Stimulated activated CD4-positive, alpha-beta T cell treated with anti-CD3 and anti-CD28 coated beads, Interleukin-1b, Interleukin-23, amount 100 ng/mL, for 48 hours (primary cell): Measurements from ENCODE around the gene IGSF10.

Experiments used
- DNase-seq: peaks from one replicate; pipeline ENCODE4 v3.0.0-alpha.2; 2020

The IGSF10 gene

GRCh38 chr3:151462991-151463390 is 2.1 kb upstream of the IGSF10 start:
- no peak for DNase-seq

DNA sequence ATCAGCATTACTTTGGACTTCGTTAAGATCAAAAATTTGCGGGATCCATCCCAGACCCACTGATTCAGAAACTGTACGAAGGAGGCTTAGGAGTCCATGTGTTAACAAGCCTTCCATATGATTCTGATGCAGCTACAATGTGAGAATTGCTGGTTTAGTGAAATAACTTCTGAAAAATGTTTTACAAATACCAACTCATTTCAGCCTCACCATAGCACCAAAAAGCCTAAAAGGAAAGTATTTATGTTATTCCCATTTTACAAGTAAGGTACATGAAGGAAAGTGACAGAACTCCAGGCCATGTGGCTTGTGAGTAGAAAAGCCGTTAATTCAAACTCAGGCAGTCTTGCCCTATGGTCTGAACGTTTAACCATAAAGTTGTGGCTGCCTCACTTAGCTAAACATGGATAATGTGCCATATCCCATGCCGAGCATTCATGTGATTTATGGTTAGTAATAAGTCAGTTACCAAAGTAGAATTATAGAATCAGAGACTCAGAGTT is 1.5 kb upstream of the IGSF10 start:
- DNase-seq, result no peak

- DNase-seq, result no peak
Measured at GRCh38 chr3:151460228-151460627, 633 bp downstream of the IGSF10 start.

GRCh38 chr3:151459358-151459757 is 1.5 kb downstream of the IGSF10 start:
- DNase-seq, result no peak

GRCh38 chr3:151456065-151456464 is 4.8 kb downstream of the IGSF10 start:
- no peak for DNase-seq

- DNase-seq, result no peak
Measured at GRCh38 chr3:151452841-151453240, 8.0 kb downstream of the IGSF10 start.

- DNase-seq, result no peak
Measured at GRCh38 chr3:151452368-151452767, 8.5 kb downstream of the IGSF10 start.

DNA sequence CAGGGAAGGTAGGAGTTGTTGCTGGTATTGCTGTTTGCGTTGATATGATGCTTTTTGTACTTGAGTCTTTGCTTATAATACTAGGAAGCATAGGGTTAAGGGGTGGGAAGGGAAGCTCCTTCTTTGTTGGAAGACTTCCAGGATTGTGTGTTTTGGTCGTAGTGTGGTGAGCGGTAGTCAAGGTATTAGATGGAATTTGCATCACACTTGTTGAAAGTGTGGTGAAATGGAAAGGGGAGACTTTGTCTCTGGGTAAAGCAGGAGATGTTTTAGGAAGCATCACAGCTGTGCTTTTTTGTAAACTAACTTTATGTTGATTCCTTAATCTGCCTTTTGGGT is 14.9 kb downstream of the IGSF10 start:
- DNase-seq, result no peak

DNA sequence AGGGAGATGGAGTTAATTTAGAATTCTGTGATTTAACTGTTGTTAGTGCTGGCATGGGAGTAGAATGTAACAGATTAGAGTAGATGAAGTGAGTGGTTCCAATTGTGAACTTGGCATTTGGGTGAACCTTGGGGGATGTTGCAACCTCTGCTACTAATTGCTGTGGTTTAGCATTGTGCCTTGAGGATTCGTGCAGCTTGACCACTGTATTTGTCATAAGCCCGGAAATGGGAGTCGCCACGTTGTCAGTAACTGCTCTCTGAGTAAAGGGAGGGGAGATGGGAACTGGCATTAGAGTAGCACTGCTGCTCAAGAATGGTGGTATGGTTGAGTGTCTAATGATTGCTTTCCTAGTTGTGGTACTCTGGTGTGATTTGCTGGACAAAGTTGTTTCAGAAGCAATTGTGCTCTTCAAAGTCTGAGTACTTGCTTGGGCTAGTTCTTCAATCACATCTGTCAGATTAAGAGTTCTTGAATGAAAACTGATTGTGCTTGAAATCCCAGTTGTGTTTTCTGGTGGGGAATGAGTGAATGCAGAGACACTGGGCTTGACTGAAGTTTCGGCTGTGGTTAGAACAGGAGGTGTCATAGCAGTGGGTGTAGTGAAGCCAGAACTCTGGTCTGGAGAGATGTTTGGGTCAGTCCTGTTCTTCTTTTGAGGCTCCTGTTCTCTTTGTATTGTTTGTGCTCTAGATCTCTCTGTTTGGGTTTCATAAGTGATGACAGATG is 15.4 kb downstream of the IGSF10 start:
- DNase-seq, result no peak

DNA sequence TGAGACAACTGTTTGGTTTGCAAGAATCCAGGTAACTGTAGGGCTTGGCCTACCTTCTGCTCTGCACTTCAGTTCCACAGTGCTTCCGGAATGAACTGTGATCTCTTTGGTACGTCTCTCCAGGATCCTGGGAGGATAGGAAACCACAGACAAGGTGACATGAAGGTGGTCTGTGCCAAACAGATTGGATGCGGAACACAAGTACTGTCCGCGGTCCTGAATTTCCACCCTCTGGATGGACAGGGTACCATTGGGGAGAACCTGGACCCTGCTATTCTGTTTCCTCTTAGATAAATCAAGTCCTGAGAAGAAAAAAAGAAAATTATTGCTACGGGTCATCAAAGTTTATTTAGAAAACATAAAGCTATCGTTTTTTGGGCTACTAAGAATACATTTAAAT is 17.3 kb downstream of the IGSF10 start:
- DNase-seq, result no peak

GRCh38 chr3:151440940-151441339 is 19.9 kb downstream of the IGSF10 start:
- DNase-seq, result no peak

DNA sequence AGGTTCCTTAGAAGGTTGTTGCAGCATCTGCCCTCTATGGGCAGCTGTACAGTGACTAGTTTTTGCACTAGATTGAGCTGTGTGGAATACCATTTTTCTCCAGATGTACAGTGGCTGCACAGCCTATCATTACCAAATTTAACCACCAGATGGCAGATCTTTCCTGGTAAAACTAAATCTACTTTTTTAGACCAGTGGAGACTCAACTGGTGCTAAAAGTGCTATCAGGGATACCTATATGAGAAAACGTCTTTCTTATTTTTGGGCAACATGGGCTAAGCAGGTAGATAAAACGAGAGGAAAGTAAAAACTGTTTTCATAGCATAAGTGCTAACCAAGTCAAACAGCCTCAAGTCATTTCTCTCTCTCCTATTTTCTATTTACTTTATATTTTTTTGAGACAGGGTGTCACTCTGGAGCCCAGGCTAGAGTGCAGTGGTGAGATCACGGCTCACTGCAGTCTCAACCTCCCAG is 21.2 kb downstream of the IGSF10 start:
- DNase-seq, result no peak

DNA sequence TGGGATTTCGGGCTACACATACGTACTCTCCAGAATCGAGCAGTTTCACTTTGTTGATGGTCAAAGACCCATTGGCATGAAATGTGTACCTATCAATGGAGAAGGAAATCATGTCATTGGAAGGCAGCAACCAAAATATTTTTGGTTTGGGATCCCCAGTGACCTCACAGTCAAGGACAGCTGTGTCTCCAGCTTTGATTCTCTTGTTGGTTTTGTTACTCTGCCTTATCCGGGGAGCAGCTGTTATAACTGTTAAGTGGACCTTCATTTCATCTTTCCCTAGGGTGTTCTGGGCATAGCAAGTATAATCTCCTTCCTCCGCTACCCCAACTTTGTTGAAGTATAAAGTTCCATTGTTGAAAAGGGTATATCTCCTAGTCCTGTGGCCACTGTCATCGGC is 23.0 kb downstream of the IGSF10 start:
- DNase-seq, result no peak

GRCh38 chr3:151436675-151437446 is 24.0 kb downstream of the IGSF10 start:
- DNase-seq, result no peak

DNA sequence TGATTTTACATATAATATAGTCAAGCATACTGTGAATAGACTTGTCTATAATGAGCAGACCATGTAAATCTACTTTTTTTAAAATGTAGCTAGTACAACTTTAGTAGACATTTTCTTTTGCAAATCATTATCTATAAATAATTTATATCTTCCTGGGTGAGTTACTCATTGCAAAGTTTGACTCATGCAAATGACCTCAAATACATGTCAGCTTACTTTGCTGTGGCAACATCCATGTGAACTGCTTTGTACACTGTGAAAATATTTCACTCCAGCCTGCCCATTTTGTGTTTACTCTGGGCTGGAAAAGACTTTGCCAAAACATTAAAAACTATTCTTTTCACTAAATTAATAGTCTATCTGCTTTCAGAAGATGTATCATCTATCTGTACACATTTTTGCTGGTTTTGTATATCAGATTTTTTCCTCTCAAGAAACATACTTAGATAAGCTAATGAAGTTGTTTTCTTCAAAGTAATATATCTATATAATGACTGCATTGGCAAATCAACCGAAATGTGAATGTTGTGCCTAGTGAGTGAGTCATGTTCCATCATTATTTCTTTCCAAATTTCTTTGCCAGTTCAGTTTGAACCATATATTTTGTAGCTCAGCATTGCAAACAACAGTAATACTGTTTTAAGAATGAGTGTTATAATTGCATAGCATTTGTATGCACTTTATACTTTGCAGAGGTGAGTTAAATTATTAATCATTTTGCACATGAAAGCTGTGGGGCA is 26.5 kb downstream of the IGSF10 start:
- DNase-seq, result no peak

DNA sequence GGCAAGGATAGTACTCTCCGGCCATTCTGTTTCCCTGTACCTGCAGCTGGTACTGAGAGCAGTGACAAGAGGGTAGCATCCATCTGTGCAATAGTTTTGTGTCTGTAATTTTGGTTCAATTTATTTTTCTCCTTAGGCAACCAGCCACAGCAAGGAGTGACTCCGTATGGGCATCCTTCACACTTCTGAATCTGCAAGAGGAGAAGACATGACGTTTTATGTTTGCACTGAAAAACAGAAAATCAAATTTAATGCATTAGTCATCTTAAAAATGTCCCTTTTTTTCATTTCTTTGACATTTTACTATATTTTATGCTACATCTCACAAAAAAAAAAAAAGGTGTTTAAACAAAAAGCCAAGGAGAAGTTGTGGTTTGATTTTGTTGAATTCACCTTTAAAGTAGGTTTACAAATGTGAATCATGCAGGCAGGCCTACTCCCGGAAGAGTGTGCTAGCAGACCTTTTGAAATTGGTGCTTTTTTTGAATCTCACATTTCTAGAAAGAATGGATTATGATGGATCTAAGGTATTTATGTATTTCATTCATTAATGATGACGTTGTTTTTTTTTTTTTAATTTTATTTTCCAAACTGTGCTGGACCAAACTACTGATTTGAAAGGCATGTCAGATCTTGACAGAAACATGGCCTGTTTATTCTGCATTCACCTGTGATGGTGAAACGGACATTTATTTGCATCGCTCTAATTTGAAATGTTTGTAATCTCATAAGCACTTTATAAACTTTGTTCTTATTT is 28.1 kb downstream of the IGSF10 start:
- DNase-seq, result no peak

- DNase-seq, result no peak
Measured at GRCh38 chr3:151431940-151432339, 28.9 kb downstream of the IGSF10 start.

DNA sequence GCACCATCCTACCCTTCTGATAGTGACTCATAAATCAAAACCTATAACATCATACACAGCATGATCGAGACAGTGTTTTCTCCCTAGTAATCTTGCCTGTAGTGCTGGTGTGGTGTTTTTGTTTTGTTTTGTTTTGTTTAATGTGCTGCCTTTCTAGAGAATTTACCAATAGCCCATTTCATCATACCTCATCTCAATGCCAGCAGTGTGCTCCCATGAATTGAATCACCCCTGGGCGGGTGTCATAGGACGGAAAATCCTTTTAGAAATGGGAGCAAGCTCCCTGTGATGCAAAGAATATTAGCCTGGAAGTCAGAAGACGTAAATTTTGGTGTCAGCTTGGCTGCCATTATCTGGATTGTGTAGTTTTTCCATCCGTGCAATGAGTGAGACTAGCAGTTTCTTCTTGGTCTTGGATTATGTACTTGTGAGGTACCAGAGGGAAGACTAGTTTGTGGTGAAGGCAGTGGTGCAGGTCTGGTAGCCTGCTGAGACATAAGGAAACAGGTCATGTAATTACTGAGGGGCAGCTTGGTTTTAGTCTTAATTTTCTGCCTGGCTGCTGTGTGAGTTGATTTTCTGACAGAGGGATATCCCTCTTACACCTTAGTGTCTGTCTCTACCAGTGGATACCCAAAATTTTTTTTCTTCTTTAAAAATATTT is 29.9 kb downstream of the IGSF10 start:
- no peak for DNase-seq

- DNase-seq, result no peak
Measured at GRCh38 chr3:151428386-151428785, 32.5 kb downstream of the IGSF10 start.

- DNase-seq, result no peak
Measured at GRCh38 chr3:151426341-151426657, 34.6 kb downstream of the IGSF10 start.

- no peak for DNase-seq
Measured at GRCh38 chr3:151425627-151426340, 35.1 kb downstream of the IGSF10 start.

DNA sequence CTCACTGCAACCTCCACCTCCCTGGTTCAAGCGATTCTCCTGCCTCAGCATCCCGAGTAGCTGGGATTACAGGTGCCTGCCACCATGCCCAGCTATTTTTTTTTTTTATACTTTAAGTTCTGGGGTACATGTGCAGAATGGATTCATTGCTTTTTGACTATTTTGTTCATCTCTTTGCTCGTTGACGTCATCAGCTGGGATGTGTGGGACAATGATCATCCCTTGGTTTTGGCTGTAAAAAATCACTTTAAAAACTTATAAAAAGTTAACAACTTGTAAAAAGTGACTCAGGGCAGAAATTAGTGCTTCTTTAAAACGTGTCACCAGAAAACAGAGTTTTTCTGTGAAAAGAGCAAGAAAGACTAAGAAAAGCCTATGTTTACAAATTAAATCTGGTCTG is 37.8 kb downstream of the IGSF10 start:
- no peak for DNase-seq
